GM18519 (cell line): Measurements from ENCODE around the gene PRKCE.

ENCODE experiments used
- ATAC-seq: cut with Tn5 transposase; IDR thresholded peaks from one replicate; pipeline ENCODE4 v1.9.1; 2021; ENCODE audit warnings: mild to moderate bottlenecking, moderate library complexity; ENCODE audit not compliant: unreplicated experiment, low FRiP score

The PRKCE gene

DNA sequence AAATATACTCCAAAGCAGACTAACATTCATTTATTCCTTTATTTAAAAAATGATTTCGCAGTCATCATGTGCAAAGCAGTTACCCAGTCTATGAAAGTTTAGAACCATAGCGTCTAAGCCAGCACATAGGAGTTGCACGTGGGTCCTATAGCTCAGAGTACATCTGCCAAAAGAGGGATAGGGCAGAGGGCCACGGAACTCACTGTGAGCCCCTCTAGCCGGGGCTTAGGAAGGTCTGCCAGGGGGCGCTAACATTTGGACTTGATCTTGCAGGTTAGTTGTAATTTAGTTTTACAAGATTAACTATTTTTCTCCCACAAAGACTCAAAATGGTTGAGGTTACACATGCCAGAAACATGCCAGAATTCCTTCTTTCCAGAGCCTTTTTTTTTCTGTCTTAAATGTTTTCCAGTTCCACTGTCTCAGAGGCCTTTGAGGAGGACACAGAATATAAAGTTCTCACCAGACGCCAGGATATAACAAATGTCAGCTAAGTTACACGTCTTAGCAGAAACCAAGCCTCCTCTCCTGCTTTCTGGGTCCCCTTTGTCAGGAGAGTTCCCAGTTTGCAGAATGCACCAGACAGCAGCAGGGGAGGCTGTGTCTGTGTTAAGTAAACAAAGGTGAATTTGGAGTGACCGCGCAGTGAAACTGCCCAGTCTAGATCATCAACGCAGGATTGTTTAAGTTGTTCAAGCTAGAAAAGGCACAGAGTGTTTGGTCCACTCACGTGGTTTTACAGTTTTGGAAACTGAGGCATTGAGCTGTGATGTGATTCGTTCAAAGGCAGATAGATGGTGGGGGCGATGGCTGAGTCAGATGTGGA, 292.0 kb downstream of the PRKCE start:
- no peak for ATAC-seq

DNA sequence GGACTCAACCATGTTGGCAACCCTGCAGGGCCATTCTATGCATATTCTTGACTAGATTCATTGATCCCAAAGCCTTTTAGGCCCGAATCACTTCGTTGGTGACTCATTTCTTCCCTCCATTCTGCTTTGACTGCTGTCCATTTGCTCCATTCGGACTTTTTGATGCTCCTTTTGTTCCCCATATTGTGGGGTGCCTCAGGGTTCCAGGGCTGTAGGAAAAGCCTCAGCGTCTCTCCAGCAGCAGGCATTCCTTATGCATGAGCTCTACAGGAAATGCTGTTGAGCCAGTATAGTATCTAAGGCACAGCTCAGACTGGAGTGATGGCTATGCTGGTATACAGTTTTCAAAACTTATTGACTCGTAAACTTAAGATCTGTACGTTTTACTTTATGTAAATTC, 292.6 kb downstream of the PRKCE start:
- ATAC-seq, result no peak

DNA sequence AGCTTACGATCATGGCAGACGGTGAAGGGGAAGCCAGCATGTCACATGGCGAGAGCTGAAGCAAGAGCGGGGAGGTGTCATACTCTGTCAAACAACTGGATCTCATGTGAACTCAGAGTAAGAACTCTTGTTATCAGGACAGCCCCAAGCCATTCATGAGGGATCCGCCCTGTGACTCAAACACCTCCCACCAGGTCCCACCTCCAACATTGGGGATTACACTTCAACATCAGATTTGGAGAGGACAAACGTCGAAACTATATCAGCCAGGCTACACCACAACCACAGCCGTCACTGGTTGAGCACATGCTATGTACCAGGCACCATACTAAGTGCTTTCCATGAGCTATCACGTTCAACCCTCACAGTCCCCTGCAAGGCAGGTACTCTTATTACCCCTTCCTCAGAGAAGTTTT, 293.8 kb downstream of the PRKCE start:
- no peak for ATAC-seq

GRCh38 chr2:45946023-45946422, 294.5 kb downstream of the PRKCE start:
- no peak for ATAC-seq

DNA sequence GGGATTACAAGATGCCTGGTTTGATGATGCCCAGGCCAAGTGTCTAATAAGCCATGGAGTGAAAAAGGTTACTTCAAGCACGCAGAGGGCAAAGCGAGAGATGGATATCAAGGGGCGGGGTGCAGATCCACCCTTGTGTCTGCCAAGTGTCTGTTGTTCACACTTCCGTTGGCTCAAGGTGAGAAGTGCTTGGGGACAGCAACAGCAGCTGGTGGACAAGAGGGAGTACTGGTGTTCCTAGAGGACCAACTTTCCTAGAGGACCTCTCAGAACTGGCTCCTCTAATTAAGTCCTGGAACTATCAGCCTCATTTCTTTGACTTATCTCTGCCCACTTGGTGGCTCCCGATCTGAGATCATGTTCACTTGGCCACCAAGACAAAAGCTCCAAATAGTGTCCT, 299.1 kb downstream of the PRKCE start:
- no peak for ATAC-seq

- no peak for ATAC-seq
Measured at GRCh38 chr2:45951025-45951727, 299.7 kb downstream of the PRKCE start.

DNA sequence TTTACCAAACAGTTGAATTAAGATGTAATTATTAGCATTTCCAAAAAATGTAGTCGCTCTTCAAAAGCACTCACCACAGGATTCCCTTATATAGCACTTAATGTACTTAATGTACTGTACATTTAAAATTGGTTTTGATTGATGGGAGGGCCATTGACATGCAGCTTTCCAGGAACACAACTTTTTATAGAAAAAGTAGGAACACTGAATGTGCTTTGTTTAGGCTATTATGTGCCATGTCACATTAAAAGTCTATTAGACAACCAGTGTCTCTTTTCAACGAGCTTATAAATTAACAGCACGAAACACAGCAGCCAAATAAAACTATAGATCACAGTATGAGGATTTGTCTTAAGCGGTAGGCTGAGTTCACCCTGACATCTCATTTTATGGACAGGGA, 301.1 kb downstream of the PRKCE start:
- ATAC-seq, result no peak

- ATAC-seq, result no peak
Measured at GRCh38 chr2:45953376-45954027, 302.0 kb downstream of the PRKCE start.

DNA sequence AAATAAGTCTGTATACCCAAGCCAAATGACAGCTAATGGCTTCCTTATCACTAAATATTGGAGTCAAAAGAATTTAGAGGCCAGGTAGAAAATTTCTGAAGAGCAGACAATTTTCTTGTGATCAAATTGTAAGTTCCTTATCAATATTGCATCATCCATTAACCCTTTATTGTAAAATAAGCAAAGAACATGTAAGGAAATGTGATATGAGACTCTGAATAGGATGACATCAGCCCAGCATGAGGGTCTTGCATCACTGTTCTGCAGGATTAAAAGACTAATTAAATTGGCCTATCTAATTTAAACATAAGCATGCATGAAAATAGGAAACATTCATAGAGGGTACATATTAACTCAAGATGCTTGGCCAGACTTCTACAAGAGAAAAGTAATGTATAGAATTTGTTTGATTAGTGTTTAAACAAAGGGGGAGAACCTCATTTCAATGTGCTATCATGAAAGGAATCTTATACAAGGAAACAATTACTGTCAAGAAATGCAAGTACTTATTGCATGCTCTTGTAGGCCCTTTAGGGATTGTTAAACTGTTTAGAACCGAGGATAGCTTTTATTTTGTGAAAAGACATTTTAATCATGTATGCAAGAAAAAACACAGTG, 302.9 kb downstream of the PRKCE start:
- ATAC-seq, result no peak

- ATAC-seq, result no peak
Measured at GRCh38 chr2:45957533-45958227, 306.2 kb downstream of the PRKCE start.

DNA sequence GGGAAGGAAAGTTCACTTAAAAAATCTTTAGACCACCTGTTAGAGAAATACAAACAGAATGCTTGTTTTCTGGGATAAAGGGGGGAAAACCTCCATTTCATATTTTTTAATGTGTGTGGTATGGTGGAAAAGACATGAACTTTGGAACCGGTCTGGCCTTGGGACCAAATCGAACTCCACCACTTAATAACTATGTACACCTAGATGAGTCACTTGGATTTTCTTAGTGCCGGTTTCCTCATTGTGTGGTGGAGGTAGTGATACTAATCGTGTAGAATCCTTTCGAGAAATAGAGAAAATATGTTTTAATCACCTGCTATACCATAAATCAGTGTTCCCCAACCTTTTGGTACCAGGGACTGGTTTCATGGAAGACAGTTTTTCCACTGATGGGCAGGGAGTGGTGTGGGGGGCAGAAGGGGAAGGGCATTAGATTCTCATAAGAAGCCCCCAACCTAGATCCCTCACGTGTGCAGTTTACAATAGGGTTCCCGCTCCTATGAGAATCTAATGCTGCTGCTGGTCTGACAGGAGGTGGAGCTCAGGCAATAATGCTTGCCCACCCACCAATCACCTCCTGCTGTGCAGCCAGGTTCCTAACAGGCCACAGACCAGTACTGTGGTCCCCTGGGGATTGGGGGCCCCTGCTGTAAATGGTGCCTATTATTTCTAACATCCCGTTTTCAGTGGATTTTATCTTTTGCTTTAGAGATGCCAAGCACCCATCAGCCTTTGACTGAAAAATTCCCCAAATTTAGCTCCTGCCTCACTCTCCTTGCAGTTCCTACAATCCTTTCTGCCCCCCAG, 308.8 kb downstream of the PRKCE start:
- no peak for ATAC-seq

GRCh38 chr2:45962177-45962921, 310.9 kb downstream of the PRKCE start:
- ATAC-seq, result no peak

DNA sequence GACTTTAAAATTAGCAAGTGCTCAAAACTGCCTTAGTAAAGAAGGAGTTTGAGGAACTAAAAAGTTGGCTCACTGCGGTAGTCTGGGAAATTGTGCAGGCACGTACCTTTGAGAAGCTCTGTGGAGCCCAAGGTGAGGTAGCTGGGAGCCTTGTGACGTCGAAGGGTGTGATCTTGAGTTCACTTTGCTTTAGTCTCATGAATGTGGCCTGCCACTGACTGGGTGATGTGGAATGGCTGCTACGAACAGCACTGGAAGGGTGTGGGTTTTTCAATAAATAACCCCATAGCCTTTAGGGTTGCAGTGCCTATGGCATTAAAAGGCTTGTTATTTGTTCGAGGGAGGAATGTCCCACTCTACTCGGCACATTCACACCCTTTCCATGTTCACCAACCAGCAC, 312.3 kb downstream of the PRKCE start:
- ATAC-seq, result no peak

DNA sequence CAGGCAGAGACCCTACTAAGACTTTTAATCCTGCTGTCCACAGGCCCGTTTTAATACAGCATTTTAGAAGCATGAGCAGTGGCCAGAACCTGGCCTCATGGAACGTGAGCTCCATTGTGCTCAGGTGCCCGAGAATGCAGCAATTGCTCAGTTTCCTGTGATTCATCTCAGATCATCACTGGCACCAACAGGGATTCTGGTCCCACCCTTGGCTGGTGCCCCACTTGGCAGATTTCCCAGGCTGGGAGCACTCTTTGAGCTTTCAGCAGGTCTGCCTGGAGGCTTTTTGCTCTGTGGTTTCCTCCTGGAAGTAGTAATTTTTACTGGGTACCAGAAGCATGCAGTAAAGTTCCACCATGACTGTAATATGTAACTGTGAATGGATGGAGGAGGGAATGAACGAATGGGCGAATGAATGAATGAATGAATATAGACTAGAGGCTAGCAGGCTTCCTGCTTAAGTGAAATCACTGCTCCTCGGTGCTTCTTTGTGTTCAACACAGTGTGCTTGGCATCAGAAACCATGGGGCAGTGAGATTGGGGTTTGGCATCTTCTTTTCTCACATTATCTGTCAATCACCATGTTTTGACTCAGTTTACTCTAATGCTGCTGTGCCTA, 312.9 kb downstream of the PRKCE start:
- ATAC-seq, result no peak

- ATAC-seq, result no peak
Measured at GRCh38 chr2:45964906-45965305, 313.4 kb downstream of the PRKCE start.

DNA sequence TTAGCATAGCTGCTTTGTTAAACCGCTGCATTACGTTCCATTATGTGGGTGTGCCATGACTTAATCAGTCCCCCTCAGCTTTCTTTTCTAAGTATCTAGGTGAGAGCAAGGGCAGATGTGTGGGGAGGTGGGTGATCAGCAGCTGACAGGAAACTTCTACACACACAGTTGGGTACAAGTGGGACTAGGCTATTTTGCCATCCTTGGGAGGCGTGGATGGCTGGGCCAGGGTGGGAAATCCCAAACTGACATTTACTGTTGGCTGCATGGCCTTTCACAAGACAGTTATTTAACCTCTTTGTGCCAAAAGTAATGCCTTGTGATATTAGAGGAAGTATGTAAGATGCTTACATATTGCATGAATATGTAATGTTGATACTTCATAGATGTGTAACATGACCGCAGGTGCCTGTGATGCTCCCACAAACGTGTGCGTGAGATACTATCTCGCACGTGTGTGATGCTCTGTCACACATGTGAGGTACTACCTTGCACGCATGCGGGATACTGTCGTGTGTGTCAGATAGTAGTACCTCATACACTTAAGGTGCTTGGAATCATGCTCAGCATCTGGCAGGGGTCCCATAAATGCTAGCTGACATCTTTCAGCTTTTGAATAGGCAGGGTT, 314.5 kb downstream of the PRKCE start:
- ATAC-seq, result no peak

- no peak for ATAC-seq
Measured at GRCh38 chr2:45968946-45969584, 317.6 kb downstream of the PRKCE start.

GRCh38 chr2:45973426-45973825, 322.0 kb downstream of the PRKCE start:
- ATAC-seq, result no peak
